ENCODE measurements around the gene FBXO28.

FBXO28 gene

DNA sequence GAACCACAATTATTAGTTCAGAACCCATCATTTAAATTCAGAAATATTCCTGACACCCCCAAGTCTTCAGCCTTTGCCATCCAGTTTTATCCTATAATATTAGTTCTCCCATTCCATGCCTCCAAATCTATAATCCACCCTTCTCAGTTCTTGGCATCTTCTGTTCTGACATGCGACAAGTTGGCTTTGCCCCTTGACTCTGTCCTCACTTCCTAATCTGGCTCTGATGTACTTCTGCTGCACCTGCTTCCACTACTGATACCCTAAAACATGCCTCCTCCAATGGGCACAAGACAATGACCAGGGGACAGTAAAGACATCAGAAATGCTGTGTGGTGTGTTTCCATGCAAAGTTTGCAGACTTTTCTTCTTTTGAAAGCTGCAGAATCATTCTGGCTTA, 17.1 kb upstream of the FBXO28 start:
- no peak for FAIRE-seq

DNA sequence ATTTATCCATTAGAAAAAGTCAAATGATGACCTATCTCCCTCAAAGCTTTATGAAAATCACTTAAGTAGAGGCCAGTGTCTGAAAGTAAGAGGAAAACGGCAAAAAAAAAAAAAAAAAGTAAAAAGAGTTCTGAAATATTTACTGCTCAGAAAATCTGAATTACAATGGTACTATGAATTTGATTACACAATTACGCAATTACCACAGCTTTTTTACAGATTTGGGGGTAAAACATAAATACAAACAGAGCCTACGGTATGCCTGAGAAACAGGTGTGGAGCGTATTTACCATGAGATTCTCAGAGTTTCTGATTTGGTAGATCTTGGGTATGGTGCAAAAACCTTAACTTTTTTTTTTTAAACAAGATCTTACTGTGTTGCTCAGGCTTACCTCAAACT, 15.9 kb upstream of the FBXO28 start:
- no peak for FAIRE-seq

DNA sequence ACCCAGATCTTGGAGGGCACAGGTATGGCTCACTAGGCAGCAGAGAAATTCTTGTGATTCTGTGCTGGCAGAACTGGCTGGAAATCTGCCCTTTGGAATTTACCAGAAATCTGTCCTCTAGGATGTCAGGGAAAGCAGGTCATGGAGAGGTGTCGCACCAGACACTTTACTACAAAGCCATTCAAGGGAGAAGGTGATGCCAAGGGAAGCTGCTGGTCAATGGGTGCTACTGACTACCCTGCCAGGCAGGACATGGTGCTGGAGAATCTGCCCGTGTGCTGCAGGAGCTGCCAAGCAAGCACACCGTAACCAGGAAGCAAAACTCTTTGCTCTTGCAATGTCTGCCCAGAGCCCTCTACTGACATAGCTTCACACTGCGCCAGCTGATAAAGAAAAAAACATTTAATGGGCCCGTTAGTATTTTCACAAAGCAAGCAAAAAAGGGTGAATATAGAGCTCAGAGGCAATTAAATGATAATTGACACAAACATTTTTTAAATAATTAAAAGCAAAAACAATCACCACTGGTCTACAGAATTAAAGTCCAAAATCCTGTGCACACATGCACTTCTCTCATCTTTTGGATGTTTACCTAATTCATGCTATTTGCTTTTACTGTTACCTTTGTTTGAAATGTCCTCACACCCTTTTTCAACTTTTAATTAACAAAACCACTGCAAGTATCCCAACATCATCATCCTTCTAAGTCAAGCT, 7.2 kb upstream of the FBXO28 start:
- FAIRE-seq = peak; percentile 83

DNA sequence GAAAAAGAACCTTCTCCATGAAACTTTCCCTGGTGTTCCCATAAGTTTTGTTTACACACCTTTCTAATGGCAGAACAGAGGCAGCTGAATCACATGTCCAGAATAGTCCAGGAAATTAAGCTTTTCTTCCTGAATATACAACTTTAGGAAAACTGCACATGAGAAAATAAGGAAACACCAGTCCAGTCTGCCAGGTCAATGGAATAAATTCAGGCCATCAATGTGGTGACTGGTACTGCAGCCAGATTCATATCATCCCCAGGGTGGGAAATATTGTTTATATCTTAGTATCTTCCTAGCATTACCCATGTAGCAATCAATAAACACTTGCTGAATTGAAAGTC, 6.7 kb upstream of the FBXO28 start:
- FAIRE-seq = no peak

DNA sequence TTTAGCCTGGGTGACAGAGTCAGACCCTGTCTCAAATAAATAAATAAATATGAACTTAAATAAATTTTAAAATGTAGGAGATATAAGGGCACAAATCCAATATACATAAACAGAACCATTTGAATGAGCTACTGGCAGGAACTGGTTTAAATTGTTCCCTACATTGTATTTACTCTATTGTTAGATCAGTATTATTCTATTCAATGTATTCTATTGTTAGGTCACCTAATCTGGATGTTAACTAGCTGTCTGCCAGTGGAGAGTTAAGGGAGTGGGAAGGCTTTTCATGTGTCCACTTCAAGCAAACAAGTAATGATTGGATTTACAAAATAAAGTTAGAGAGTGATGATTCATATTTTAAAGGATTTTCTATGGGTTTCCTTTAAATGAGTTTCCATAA, 4.9 kb upstream of the FBXO28 start:
- no peak for FAIRE-seq

DNA sequence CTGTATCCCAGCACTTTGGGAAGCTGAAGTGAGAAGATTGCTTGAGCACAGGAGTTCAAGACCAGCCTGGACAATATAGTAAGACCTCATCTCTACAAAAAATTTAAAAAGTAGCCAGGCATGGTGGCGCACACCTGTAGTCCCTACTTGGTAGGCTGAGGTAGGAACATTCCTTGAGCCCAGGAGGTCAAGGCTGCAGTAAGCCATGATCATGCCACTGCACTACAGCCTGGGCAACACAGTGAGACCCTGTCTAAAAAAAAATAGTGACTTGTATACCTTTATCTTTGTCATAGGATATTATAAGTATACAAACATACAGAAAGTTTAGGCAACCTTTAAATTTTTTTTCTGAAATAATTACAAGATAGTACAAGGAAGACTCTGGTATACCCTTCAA, 3.9 kb upstream of the FBXO28 start:
- FAIRE-seq = no peak

DNA sequence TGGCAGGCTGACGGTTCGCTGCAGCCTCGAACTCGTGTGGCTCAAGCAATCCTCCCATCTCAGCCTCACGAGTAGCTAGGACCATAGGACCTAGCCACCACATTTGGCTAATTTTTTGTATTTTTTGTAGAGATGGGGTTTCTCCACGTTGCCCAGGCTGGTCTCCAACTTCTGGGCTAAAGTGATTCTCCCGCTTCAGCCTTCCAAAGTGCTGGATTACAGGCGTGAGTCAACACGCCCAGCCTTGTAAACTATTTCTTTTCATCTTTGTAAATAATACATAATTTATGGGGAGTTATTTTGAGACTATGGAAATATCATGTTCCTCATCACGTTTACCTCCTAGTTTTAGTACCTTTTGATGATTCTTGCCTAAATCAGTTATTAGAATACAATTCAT, 906 bp upstream of the FBXO28 start:
- FAIRE-seq = no peak

DNA sequence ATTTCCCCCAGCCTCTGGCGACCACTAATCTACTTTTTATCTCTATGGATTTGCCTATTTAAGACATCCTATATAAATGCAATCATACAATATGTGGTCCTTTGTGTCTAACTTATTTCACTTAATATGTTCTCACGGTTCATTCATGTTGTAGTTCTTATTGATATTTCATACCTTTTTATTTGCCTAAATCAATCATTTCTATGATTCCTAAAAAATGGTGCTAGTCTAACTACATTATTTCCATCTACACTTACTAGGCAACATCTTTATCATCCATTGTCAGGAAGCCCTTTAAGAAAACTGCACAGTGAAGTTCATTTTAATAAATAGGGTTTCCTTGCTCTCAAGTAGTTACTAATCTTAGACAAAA, 380 bp upstream of the FBXO28 start:
- no peak for FAIRE-seq

DNA sequence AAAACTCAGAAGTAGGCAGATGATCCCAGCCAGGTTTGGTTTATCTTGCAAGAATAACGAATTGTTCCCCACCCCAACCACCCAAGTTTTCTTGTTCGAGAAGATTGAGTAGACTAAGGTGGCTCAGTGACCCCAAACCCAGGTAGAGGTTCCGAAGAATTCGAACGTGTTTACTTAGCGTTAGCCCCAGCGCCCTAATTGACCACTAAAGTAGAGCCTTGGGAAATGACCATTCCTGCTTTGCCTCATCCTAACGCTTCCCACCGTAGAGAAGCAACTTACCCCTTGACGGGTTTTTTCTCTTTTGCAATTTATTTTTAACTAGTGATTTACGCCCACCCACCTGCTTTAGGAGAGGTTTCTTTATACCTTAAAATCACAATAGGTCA, 870 bp downstream of the FBXO28 start:
- no peak for FAIRE-seq

DNA sequence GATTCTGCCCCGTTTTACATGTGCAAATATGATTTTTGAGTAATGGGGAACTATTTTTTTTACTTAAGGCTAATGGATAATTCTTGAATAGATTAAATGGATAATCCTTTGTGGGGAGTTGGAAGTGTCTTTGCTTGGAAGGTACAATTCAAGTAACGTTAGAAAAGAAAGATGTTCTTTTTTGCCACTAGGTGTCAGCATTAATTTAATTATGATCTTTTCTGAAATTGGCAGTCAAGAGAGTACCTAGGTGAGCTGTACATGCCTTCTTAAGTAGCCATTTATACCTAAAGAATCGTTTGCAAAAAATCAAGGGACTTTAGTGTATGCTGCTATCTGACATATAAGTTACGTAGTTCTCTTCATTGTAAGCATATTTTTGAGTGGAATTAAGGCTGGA, 2.2 kb downstream of the FBXO28 start:
- FAIRE-seq = peak; percentile 98

DNA sequence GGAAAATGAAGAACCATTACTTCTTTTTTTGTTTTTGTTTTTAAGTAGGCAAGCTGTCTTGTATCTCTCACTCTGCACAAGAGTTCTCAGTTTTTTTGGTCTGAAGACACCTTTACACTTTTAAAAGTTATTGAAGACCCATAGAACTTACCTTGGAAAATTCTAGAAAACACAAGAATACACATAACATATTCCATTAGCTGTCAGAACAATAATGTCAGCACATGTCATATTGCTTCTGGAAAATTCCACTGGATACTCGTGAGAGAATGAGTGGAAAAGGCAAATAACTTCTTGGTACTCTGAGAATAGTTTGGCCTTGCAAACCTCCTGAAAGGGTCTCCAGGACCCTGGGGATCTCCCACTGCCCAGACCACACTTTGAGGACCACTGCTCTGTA, 4.8 kb downstream of the FBXO28 start:
- no peak for FAIRE-seq

DNA sequence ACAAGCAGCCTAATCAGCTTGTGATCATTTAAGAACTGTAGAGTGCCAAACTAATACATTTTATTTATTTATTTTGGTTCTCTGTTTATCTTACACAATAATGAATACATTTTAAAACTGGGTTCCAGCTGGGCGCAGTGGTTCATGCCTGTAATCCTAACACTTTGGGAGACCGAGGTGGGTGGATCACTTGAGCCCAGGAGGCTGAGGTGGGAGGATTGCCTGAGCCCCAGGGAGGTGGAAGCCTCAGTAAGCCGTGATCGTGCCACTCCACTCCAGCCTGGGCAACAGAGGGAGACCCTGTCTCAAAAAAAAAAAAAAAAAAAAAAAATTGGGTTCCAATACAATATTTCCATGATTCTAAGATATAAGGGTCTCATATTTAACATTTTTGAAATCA, 9.2 kb downstream of the FBXO28 start:
- FAIRE-seq = no peak

DNA sequence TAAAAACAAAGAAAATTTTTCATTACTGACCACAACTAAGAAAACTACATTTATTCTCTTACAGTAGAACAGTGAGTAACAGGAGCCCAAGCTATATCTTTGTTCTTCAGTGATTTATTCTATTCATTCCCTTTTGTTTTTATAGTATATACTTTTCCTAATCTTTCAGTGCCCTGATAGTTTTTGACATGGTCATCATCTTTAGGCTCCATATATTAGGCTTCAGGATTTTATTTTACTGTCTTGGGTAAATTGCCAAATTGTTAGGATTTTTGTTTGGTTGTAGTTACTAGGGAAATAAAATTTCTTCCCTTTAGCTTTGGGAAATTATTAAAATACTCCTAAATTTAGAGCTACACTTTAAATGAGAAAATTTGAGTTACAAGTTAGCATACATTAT, 10.3 kb downstream of the FBXO28 start:
- FAIRE-seq = peak; percentile 51

DNA sequence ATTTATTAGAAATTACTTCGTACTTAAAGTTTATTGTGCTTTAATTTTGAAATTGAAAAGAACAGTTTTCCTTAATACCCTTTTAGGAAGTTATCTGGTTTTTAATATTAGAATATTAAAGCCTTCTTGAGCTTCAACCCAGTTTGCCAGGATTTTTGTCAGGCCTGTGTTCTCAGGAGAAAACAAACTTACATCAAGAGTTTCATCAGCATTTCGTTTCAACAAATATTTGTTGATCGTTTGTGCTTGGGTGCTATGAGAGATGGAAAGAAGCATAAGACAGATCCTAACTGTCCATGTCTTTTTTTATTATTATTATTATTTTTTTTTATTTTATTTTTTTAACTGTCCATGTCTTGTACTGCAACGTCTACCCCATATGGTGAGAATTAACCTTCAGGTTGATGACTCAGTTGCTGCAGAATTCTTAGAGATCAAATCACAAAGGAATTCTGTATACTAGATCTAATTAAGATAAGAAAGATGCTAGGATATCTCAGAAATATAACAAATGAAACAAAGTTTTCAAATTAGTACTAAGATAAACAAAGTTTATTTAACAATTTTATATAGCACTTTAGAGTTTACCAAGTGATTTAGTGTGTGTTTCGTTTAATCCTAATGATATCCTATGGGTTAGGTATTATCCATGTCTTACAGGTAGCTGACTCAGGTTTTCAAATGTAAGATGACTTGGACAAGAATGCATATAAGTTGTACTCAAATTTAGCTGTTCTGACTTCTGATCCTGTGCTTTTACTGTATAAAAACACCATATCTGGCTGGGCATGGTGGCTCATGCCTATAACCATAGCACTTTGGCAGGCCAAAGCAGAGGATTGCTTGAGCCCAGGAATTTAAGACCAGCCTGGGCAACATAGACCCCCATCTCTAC, 14.3 kb downstream of the FBXO28 start:
- FAIRE-seq = peak; percentile 76

DNA sequence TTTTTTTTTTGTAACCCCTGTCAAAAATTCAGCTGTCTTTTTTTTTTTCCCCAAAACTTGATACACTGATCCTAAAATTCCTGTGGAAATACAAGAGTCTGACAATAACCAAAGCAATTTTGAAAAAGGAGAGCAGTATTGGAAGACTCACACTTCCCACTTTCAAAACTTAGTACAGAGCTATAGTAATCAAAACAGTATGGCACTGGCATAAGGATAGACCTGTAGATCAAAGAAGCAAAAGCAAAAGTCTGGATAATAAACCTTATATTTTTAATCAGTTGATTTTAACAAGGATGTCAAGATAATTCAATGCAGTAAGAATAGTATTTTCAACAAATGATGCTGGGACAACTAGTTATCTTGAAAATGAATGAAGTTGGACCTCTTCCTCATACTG, 17.3 kb downstream of the FBXO28 start:
- no peak for FAIRE-seq

DNA sequence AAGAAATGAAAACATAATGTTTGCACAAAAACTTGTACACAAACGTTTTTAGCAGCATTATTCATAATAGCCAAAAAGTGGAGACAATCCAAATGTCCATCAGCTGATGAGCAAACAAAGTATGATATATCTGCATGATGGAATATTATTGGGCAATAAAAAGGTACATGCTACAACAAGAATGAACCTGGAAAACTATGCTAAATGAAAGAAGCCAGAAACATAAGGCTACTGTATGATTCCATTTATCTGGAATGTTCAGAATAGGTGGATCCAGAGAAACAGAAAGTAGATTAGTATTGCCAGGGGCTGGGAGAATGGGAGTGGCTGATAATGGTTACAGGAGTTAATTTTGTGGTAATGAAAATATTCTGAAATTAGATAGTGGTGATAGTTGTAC, 19.0 kb downstream of the FBXO28 start:
- peak; percentile 15 for FAIRE-seq

DNA sequence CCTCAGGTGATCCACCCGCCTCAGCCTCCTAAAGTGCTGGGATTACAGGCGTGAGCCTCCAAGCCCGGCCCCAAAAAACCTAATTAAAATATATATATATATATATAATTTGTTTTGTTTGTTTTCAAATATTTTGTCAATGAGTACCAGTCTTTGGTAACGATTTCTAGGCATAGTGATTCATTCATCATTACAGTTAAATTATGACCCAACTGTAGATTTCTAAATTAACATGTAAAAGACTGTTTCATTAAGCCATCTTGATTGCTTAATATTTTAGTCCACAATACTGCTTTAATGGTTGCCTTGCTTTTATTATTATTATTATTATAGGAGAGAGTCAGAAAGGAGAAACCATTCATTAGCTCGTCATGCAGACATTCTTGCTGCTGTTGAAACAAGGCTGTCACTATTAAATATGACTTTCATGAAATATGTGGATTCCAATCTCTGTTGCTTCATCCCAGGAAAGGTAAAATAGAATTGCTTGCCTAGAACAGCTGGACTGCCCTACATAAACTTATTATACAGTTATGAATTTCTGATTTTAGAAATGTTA, 19.9 kb downstream of the FBXO28 start:
- FAIRE-seq = no peak

DNA sequence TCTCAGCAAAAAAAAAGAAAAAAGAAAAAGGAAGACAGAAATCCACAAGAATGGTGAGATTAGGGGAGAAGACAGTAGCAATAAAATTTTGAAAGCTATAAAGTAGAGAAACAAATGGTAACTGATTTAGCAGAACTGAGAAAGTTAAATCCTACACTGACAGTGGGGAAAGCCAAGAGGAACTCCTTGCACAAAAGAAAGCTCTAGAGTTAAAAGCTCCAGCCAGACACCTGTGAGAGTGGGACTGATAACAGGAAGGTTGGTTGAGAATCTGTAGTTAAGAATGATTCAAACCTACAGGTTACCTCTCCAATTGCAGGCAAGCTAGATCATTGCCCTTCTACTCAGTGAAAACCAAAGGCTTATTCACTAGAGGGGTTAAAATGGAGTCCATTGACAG, 23.6 kb downstream of the FBXO28 start:
- no peak for FAIRE-seq

DNA sequence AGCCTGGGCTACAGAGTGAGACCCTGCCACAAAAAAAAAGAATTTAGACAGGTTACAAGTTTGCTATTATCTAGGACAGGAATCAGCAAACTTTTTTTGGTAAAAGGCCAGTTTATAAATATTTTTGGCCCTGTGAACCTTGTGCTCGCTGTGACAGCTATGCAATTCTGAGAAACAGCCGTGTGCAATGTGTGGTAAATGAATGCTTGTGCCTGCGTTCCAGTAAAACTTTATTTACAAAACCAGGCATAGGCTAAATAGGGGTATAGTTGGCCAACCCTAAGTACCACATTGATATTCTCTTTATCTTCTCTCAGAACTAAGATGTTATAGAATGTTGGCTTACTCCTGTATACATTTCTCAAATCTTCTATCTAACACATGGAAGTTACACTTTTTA, 24.3 kb downstream of the FBXO28 start:
- no peak for FAIRE-seq

DNA sequence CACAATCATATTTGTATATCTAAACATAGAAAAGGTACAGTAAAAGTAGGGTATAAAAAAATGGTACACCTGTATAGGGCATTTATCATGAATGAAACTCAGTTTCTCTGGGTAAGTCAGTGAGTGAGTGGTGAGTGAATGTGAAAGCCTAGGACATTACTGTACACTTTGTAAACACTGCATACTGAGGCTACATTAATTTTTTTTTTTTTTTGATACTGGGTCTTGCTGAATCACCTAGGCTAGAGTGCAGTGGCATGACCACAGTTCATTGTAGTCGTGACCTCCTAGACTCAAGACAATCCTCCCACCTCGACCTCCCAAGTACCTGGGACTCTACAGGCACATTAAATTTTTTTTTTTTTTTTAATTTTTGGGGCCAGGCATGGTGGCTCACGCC, 27.8 kb downstream of the FBXO28 start:
- no peak for FAIRE-seq

DNA sequence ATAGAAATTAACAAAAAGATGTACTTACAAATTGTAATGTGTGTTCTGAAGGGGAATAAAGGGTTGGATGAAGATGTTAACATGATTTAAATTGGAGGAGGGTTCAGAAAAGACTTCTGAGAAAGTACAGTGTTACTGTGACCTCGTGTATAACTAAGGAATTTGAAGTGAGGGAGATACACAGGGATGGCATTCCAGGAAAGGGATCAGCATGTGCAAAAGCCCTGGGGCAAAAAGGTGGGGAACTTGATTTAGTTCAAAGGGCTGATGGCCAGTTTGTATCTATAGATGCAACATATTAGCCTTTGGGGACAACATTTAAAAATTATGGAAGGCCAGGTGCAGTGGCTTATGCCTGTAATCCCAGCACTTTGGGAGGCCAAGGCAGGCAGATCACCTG, 35.8 kb downstream of the FBXO28 start:
- FAIRE-seq = no peak

DNA sequence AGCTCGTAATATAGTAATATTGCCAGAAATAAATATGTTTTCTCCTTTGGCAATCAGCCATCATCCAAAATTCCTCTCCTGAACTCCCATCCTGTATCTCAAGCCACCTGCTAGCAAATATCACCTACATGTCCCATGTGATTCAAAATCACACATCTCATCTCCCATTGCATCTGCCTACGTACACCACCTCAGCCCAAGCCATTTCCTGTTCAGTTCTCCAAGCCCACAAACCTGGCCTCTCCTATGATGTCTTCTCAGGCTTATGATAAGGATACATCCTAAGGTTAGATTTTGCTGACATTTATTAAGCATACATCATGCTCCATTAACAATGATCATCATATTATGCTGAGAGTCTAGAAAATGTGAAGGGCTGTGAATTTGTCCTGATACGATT, 37.2 kb downstream of the FBXO28 start:
- FAIRE-seq = no peak

DNA sequence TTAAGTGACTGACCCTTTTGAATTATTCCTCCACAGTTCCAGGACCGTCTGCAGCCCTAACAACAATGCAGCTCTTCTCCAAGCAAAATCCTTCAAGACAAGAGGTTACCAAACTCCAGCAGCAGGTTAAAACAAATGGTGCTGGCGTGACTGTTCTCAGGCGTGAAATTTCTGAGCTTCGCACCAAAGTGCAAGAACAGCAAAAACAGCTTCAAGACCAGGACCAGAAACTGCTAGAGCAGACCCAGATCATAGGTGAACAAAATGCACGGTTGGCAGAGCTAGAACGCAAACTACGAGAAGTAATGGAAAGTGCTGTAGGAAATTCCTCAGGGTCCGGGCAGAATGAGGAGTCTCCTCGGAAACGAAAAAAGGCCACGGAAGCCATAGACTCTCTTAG, 43.4 kb downstream of the FBXO28 start:
- no peak for FAIRE-seq

DNA sequence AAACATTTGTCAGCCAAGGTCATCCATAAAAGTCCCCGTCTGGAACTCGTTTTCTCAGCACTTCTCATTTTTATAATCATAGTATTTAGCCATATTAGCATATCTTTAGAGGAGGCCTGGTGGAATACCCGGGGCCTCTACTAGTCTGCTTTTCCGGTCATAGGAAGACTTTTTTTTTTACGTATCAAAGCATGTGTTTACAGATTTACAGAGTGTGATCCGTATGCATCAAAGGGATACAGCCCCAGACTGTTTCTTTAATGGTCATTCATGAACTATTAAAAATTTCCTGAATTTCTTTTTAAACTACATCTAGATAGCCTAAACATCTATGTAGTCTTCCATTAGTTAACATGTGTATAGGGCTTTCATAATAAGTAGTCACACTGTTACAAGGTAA, 45.6 kb downstream of the FBXO28 start:
- FAIRE-seq = no peak
